ENCODE data around the gene ENO2.

- TF ChIP-seq, protein P1, sequence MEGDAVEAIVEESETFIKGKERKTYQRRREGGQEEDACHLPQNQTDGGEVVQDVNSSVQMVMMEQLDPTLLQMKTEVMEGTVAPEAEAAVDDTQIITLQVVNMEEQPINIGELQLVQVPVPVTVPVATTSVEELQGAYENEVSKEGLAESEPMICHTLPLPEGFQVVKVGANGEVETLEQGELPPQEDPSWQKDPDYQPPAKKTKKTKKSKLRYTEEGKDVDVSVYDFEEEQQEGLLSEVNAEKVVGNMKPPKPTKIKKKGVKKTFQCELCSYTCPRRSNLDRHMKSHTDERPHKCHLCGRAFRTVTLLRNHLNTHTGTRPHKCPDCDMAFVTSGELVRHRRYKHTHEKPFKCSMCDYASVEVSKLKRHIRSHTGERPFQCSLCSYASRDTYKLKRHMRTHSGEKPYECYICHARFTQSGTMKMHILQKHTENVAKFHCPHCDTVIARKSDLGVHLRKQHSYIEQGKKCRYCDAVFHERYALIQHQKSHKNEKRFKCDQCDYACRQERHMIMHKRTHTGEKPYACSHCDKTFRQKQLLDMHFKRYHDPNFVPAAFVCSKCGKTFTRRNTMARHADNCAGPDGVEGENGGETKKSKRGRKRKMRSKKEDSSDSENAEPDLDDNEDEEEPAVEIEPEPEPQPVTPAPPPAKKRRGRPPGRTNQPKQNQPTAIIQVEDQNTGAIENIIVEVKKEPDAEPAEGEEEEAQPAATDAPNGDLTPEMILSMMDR (IDR thresholded peaks at IDR 0.05; ENCODE audit: low read depth, low read length, missing input control), result no peak
- no peak for TF ChIP-seq SP1 (IDR thresholded peaks at IDR 0.05)
These were observed 46.9 kb downstream of the ENO2 start for GRCh38 chr12:6961278-6961694.
